ENCODE measurements around the gene MSANTD1.

The MSANTD1 gene

DNA sequence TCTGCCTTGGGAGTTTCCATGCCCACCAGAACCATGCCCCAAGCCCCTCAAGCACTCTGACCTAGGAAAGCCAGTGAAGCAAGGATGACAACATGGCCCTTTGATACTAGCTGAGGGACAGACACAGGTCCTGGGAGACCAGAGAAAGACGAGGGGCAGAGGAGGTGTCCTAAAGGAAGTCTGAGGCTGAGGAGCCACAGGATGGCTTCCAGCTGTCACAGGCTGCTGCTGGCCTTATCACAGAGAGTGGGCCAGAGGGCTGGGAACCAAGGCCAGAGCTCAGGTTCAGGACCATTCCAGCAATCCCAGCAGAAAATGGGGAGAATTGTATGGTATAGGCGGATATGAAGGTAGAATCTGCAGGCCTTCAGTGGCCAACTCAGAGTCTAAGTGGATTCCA lies 31.7 kb upstream of the MSANTD1 start:
- no peak overlapping the region for H3K4me3 ChIP-seq (replicated peaks; ENCODE audit: low read depth, low read length)
- TF ChIP-seq, protein P1, sequence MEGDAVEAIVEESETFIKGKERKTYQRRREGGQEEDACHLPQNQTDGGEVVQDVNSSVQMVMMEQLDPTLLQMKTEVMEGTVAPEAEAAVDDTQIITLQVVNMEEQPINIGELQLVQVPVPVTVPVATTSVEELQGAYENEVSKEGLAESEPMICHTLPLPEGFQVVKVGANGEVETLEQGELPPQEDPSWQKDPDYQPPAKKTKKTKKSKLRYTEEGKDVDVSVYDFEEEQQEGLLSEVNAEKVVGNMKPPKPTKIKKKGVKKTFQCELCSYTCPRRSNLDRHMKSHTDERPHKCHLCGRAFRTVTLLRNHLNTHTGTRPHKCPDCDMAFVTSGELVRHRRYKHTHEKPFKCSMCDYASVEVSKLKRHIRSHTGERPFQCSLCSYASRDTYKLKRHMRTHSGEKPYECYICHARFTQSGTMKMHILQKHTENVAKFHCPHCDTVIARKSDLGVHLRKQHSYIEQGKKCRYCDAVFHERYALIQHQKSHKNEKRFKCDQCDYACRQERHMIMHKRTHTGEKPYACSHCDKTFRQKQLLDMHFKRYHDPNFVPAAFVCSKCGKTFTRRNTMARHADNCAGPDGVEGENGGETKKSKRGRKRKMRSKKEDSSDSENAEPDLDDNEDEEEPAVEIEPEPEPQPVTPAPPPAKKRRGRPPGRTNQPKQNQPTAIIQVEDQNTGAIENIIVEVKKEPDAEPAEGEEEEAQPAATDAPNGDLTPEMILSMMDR (IDR thresholded peaks at IDR 0.05; ENCODE audit: low read depth, low read length, missing control alignments) = no peak
- DNase-seq (ENCODE audit: extremely low read depth, low read depth) = no peak

DNA sequence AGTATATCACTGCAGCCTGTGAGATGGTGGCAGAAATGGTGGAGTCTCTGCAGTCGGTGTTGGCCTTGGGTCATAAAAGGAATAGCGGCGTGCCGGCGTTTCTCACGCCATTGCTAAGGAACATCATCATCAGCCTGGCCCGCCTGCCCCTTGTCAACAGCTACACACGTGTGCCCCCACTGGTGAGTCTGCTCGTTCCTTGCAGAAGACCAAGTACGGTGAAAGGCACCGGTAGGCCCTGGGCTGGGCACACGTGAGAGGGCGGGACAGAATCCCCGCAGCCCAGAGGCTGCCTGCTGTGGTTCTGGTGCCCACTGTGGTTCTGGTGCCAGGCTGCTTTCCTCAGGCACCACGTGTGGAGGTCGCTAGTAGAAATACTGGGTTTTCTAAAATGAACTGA lies 31.2 kb upstream of the MSANTD1 start:
- no peak for DNase-seq (ENCODE audit: extremely low read depth, low read depth)
- H3K4me3 ChIP-seq (replicated peaks; ENCODE audit: low read depth, low read length) = no peak overlapping the region
- TF ChIP-seq, protein P1 (IDR thresholded peaks at IDR 0.05; ENCODE audit: low read depth, low read length, missing control alignments) = no peak

DNA sequence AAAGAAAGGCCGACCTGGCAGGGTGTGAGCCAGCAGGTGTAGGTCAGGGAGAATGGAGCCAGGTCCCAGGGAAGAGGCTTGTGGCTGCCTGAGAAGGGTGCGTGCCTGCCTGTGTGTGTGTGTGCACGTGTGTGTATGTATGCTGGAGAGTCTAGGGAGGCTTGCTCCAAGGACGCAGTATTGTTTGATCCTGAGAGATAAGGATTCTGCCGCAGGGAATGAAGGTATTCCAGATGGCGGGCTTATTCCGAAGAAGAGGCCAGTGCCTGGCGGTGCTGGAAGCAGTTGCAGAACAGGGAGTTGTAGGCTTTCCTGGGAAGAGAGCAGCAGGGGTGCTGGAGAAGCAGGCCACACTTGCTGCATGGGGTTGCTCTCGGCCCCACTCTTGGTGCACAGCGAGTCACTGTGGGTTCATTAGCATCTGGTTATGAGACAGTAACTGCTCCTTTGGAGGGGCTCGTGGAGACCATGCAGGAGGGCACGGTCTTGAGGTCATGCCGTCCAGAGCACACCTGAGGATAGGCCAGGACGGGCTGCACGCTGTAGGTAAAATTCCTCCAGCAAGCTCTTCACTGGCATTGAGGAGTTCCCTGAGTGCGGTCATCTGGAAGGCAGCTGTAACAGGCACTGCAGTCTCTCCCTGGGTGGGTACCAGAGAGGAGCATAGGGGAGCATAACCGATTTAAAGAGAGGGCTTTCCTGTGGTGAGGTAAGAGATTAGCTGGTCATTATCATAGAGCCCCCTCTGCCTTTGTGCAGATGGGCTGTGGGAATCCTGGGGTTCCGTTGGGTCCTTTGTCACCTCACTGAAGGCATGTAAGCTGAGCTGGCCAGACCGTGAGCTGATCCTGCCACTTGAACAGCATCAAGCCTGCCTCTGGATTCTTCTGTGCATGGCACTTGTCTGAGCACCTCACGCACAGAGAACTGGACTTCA lies 29.9 kb upstream of the MSANTD1 start:
- DNase-seq (ENCODE audit: extremely low read depth, low read depth) = no peak
- TF ChIP-seq, protein P1 (IDR thresholded peaks at IDR 0.05; ENCODE audit: low read depth, low read length, missing control alignments) = no peak
- H3K4me3 ChIP-seq (replicated peaks; ENCODE audit: low read depth, low read length) = no peak overlapping the region

DNA sequence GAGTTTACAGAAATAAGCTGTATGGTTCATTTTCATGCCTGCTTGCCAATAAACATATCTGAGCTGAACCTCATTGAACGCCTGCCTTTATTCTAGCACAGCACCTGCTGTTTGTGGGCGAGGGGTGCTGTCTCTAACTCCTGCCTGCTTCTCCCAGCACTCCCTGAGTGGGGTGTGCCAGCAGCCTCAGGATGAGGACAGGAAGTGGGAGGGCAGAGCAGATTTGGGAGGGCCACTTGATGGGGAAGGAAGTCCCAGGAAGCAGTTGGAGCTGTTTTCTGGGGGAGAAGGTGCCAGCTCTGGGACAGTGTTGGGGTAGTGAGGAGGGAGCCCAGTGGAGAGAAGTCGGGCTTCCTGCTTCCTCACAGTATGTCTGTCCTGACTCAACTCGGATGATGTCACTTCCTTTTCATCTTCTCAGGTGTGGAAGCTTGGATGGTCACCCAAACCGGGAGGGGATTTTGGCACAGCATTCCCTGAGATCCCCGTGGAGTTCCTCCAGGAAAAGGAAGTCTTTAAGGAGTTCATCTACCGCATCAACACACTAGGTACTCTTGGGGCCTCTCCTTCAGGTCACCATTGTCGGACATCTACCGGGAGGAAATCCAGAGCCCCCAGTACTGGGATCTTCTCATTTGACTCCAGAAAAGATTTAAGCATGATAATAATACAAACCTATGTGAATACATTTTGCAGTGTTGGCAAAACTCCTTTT lies 29.0 kb upstream of the MSANTD1 start:
- TF ChIP-seq, protein P1 (IDR thresholded peaks at IDR 0.05; ENCODE audit: low read depth, low read length, missing control alignments) = no peak
- DNase-seq (ENCODE audit: extremely low read depth, low read depth) = no peak
- H3K4me3 ChIP-seq (replicated peaks; ENCODE audit: low read depth, low read length) = no peak overlapping the region

DNA sequence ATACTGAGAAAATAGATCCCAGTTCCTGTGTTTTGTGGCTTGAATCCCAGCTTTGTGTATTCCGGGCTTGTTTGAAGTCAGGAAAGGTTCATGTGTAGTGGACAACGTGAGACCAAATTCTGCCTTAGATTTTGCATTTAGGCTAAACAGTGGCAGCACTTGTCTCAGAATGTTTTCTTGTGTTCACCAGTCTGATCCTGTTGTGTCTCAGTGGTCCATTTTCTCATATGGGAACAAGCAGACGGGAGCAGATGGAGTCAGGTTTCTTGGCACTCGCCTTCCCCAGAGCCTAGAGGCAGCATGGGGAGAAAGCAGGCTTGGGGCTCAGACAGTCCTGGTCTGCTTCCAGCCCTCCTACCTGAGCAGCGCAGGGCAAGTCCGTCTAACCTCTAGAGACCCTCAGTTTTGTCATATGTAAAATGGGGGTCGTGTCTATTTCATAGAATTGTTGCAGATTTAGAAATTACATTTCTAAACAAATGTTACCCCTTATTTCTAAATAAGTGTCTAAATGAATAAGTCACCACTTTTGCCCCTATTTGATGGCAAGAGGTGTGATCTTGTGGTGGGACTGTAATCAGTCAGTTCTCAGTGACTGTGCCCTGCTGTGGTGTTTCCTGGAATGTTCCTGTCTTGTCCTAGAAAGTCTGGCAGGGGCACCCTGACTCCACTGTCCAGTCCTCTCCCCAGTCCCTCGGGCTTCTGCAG lies 28.3 kb upstream of the MSANTD1 start:
- TF ChIP-seq, protein P1 (IDR thresholded peaks at IDR 0.05; ENCODE audit: low read depth, low read length, missing control alignments) = no peak
- H3K4me3 ChIP-seq (replicated peaks; ENCODE audit: low read depth, low read length) = no peak overlapping the region
- DNase-seq (ENCODE audit: extremely low read depth, low read depth) = no peak

DNA sequence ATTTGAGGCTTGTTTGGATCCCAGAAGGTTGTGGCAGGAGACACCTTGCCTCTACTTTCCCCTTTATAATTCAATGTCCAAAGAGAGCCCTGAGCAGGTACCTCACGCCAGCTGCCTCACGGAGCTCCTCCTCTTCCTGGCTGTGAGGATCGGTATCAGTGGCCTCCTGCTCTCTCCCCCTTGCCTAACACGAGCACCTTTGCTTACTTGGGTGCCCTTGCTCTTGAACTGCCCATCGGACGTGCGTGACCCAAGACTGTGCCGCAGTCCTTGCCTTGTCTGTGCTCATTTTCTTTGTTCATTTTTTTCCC lies 27.8 kb upstream of the MSANTD1 start:
- no peak for DNase-seq (ENCODE audit: extremely low read depth, low read depth)
- H3K4me3 ChIP-seq (replicated peaks; ENCODE audit: low read depth, low read length) = no peak overlapping the region
- TF ChIP-seq, protein P1 (IDR thresholded peaks at IDR 0.05; ENCODE audit: low read depth, low read length, missing control alignments) = no peak

Measured in HFF-Myc (cell line).